ENCODE results near the gene PCSK7. TPM values are rescaled to one million over a fixed set of nuclear protein-coding genes. Genes with fewer than 3 reads are reported as not detected.

The PCSK7 gene
- total and polyA plus RNA-seq, 10 of the 15 experiments (the other 5 are each of a cell fraction or from before 2014, with no cell fraction given), result 5.5 to 81.5 (median 51.6) TPM

- no peak; the same call in 1 of the 2 replicates for TF ChIP-seq NR2F1 (conservative IDR thresholded peaks at IDR 0.05)
- TF ChIP-seq USF1 (IDR thresholded peaks at IDR 0.05; ENCODE audit: borderline replicate concordance, extremely low read length, insufficient read depth, low read depth, low read length), result peak; percentile 39
- TF ChIP-seq ZNF687 (IDR thresholded peaks at IDR 0.05), result peak; percentile 80
- TF ChIP-seq PML (IDR thresholded peaks at IDR 0.05; ENCODE audit: low read length), result no peak
- TF ChIP-seq, protein P1, sequence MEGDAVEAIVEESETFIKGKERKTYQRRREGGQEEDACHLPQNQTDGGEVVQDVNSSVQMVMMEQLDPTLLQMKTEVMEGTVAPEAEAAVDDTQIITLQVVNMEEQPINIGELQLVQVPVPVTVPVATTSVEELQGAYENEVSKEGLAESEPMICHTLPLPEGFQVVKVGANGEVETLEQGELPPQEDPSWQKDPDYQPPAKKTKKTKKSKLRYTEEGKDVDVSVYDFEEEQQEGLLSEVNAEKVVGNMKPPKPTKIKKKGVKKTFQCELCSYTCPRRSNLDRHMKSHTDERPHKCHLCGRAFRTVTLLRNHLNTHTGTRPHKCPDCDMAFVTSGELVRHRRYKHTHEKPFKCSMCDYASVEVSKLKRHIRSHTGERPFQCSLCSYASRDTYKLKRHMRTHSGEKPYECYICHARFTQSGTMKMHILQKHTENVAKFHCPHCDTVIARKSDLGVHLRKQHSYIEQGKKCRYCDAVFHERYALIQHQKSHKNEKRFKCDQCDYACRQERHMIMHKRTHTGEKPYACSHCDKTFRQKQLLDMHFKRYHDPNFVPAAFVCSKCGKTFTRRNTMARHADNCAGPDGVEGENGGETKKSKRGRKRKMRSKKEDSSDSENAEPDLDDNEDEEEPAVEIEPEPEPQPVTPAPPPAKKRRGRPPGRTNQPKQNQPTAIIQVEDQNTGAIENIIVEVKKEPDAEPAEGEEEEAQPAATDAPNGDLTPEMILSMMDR (IDR thresholded peaks at IDR 0.05 in 2 of 3, conservative IDR thresholded peaks at IDR 0.05 in 1 of 3; ENCODE audit: control insufficient read depth in 2 of 3, extremely low read depth in 1 of 3, insufficient read depth in 1 of 3, low read depth in 3 of 3, low read length in 3 of 3), result no peak
- TF ChIP-seq YBX1 (IDR thresholded peaks at IDR 0.05), result no peak
- peak; percentile 76 for TF ChIP-seq MXI1 (IDR thresholded peaks at IDR 0.05; ENCODE audit: low read depth, low read length)
- TF ChIP-seq FOXK2 (IDR thresholded peaks at IDR 0.05), result no peak
- TF ChIP-seq SREBF1 (IDR thresholded peaks at IDR 0.05; ENCODE audit: low read length), result no peak
- peak; percentile 69 to 74; a peak in 1 of 4 replicates for TF ChIP-seq EP300 (IDR thresholded peaks at IDR 0.05; ENCODE audit: borderline replicate concordance in 1 of 2, control insufficient read depth in 1 of 2, low read depth in 2 of 2, low read length in 2 of 2)
- TF ChIP-seq ZBTB11 (CRISPR knock-in tag; IDR thresholded peaks at IDR 0.05), result no peak
- TF ChIP-seq ZBTB40 (IDR thresholded peaks at IDR 0.05; ENCODE audit: borderline replicate concordance), result no peak
- peak; percentile 82; the same call in 1 of the 2 replicates for TF ChIP-seq MTA2 (IDR thresholded peaks at IDR 0.05; ENCODE audit: low read depth)
These were observed 42.5 kb downstream of the PCSK7 start (continued) for GRCh38 chr11:117189191-117189940.

All from GM12878 (cell line).